ENCODE data around the gene NUCB2. TPM values are rescaled to one million over a fixed set of nuclear protein-coding genes. Genes with fewer than 3 reads are reported as not detected.
A peak's percentile ranks its signal among the peaks of the same experiment; 100 is the strongest.

Gene NUCB2
- total and polyA plus RNA-seq, 2 of the 13 experiments (the other 11 are each of a cell fraction or from before 2014, with no cell fraction given): 54.2 to 82.4 TPM

DNA sequence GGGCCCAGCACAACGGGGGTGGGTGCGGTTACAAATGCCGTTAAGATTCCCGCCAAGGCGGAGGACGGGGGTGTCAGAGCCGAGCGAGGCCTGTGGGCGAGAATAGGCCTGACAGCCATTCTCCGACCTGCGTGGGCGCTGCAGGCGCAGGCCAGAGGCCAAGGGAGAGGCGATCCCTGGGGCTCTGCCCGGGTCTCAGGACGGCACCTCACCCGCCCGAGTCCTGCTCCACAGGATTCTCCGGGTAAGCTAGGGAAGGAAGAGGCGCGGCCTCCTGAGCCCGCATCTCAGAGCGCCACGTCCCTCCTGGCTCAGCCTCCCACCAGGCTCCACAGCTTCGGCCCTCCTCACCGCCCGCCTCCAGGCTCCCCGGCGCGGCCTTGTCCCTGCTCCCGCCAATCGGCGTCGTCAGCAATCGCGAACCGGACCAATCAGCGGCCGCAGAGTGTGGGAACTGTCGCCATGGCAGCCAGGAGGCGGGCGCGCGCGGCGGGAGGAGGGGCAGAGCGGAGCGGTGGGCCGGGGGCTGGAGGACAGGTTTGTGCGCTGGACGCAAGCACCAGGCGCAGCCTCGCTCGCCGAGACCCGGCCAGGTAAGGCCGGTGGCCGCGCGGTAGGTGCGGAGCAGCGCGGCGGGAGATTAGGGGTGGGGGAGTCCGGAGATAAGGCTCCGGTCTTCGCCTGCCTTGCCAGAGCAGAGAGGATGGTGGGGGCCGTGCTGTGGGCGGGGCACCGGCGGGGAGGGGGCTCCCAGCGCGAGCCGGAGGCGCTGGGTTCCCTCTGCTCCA is at the start of gene NUCB2 (continued):
- 0 out of 2 replicates have a peak, but pooled peaks have one; percentile 62 for TF ChIP-seq CREB3 (CRISPR knock-in tag; IDR thresholded peaks at IDR 0.05)
- no peak for TF ChIP-seq NR2F6 (IDR thresholded peaks at IDR 0.05)
- TF ChIP-seq NR2F6 (CRISPR knock-in tag; IDR thresholded peaks at IDR 0.05): no peak
- no peak for TF ChIP-seq ZBTB3 (CRISPR knock-in tag; IDR thresholded peaks at IDR 0.05; ENCODE audit: borderline replicate concordance, low read depth)
- no peak for TF ChIP-seq BRD4 (CRISPR knock-in tag; IDR thresholded peaks at IDR 0.05)
- peak; percentile 59 for TF ChIP-seq ZZZ3 (CRISPR knock-in tag; IDR thresholded peaks at IDR 0.05; ENCODE audit: borderline replicate concordance)
- TF ChIP-seq HMGA1 (CRISPR knock-in tag; conservative IDR thresholded peaks at IDR 0.05): no peak
- peak; percentile 71; the same call in 1 of the 2 replicates for TF ChIP-seq ZNF773 (CRISPR knock-in tag; IDR thresholded peaks at IDR 0.05; ENCODE audit: borderline replicate concordance)
- no peak for TF ChIP-seq MED13 (CRISPR knock-in tag; IDR thresholded peaks at IDR 0.05)
- TF ChIP-seq PAWR (CRISPR knock-in tag; IDR thresholded peaks at IDR 0.05; ENCODE audit: borderline replicate concordance): no peak
- TF ChIP-seq CBX5 (CRISPR knock-in tag; IDR thresholded peaks at IDR 0.05; ENCODE audit: borderline replicate concordance): no peak
- TF ChIP-seq ZKSCAN1 (IDR thresholded peaks at IDR 0.05; ENCODE audit: low read length): no peak
- peak; percentile 54; the same call in 1 of the 2 replicates for TF ChIP-seq ZNF746 (CRISPR knock-in tag; IDR thresholded peaks at IDR 0.05)
- no peak for TF ChIP-seq ZNF530 (CRISPR knock-in tag; IDR thresholded peaks at IDR 0.05; ENCODE audit: low read depth)
- peak; percentile 43; the same call in 1 of the 2 replicates for TF ChIP-seq WIZ (CRISPR knock-in tag; IDR thresholded peaks at IDR 0.05)
- TF ChIP-seq MED8 (CRISPR knock-in tag; IDR thresholded peaks at IDR 0.05; ENCODE audit: insufficient replicate concordance): no peak
- 0 out of 2 replicates have a peak, but pooled peaks have one; percentile 3 for TF ChIP-seq CEBPG (CRISPR knock-in tag; IDR thresholded peaks at IDR 0.05)
- TF ChIP-seq ARNT2 (CRISPR knock-in tag; IDR thresholded peaks at IDR 0.05; ENCODE audit: low read depth): peak; percentile 90
- TF ChIP-seq U2AF1 (optimal IDR thresholded peaks at IDR 0.05; ENCODE audit: low read depth, low read length): no peak
- TF ChIP-seq ZNF33A (CRISPR knock-in tag; IDR thresholded peaks at IDR 0.05; ENCODE audit: borderline replicate concordance): no peak
- no peak for TF ChIP-seq JUN (CRISPR knock-in tag; IDR thresholded peaks at IDR 0.05)
- TF ChIP-seq, protein P1, sequence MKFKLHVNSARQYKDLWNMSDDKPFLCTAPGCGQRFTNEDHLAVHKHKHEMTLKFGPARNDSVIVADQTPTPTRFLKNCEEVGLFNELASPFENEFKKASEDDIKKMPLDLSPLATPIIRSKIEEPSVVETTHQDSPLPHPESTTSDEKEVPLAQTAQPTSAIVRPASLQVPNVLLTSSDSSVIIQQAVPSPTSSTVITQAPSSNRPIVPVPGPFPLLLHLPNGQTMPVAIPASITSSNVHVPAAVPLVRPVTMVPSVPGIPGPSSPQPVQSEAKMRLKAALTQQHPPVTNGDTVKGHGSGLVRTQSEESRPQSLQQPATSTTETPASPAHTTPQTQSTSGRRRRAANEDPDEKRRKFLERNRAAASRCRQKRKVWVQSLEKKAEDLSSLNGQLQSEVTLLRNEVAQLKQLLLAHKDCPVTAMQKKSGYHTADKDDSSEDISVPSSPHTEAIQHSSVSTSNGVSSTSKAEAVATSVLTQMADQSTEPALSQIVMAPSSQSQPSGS (CRISPR knock-in tag; IDR thresholded peaks at IDR 0.05): peak; percentile 42; the same call in 1 of the 2 replicates
- TF ChIP-seq DNMT1 (CRISPR knock-in tag; IDR thresholded peaks at IDR 0.05): 0 out of 2 replicates have a peak, but pooled peaks have one; percentile 24
- no peak for TF ChIP-seq SATB2 (CRISPR knock-in tag; IDR thresholded peaks at IDR 0.05)
- TF ChIP-seq BATF2 (CRISPR knock-in tag; IDR thresholded peaks at IDR 0.05): no peak
- no peak for TF ChIP-seq ZNF660 (CRISPR knock-in tag; IDR thresholded peaks at IDR 0.05; ENCODE audit: borderline replicate concordance, low read depth)
- no peak for TF ChIP-seq ZNF354B (CRISPR knock-in tag; IDR thresholded peaks at IDR 0.05)
- TF ChIP-seq ZNF446 (CRISPR knock-in tag; IDR thresholded peaks at IDR 0.05): peak; percentile 36
- peak; percentile 63; the same call in 1 of the 2 replicates for TF ChIP-seq ZSCAN25 (CRISPR knock-in tag; IDR thresholded peaks at IDR 0.05)
- peak; percentile 75 for TF ChIP-seq RBM22 (optimal IDR thresholded peaks at IDR 0.05; ENCODE audit: low read length)
- TF ChIP-seq ZNF274 (CRISPR knock-in tag; IDR thresholded peaks at IDR 0.05): peak; percentile 85
